Islet precursor cell (in vitro differentiated cells): ENCODE results near the gene SELPLG.
"Not testable (repeated sequence)": the region's sequence is repeated elsewhere in the genome, so short reads cannot be mapped to it uniquely, and the experiment has no call there.

Experiments used
- DNase-seq: peaks from one replicate; pipeline ENCODE4 v3.0.0-alpha.2; 2018

SELPLG gene

GRCh38 chr12:108602976-108603704 is 30.6 kb downstream of the SELPLG start:
- DNase-seq: no peak

GRCh38 chr12:108602209-108602705 is 31.4 kb downstream of the SELPLG start:
- no peak for DNase-seq

- no peak for DNase-seq
Measured at GRCh38 chr12:108600702-108601007, 33.0 kb downstream of the SELPLG start.

GRCh38 chr12:108599948-108600701 is 33.6 kb downstream of the SELPLG start:
- no peak for DNase-seq

GRCh38 chr12:108599541-108599940 is 34.2 kb downstream of the SELPLG start:
- DNase-seq: no peak

- no peak for DNase-seq
Measured at GRCh38 chr12:108598553-108599250, 35.0 kb downstream of the SELPLG start.

GRCh38 chr12:108597559-108598471 is 35.9 kb downstream of the SELPLG start, which contains the start of gene TMEM119:
Gene TMEM119, minus strand, starts transcription at chr12:108598084. Its CDS starts 5,701 bp downstream, at chr12:108592383.
- DNase-seq: no peak

GRCh38 chr12:108596854-108597558 is 36.7 kb downstream of the SELPLG start:
- no peak for DNase-seq

GRCh38 chr12:108595711-108596647 is 37.7 kb downstream of the SELPLG start:
- no peak for DNase-seq

- no peak for DNase-seq
Measured at GRCh38 chr12:108594960-108595710, 38.6 kb downstream of the SELPLG start.

GRCh38 chr12:108594323-108594903 is 39.3 kb downstream of the SELPLG start:
- DNase-seq: no peak

- no peak for DNase-seq
Measured at GRCh38 chr12:108592033-108592909, 41.4 kb downstream of the SELPLG start.

GRCh38 chr12:108591267-108591980 is 42.3 kb downstream of the SELPLG start:
- no peak for DNase-seq

GRCh38 chr12:108590463-108590862 is 43.2 kb downstream of the SELPLG start:
- not testable (repeated sequence) for DNase-seq

- no peak for DNase-seq
Measured at GRCh38 chr12:108589840-108590229, 43.9 kb downstream of the SELPLG start.

- no peak for DNase-seq
Measured at GRCh38 chr12:108589028-108589839, 44.5 kb downstream of the SELPLG start.

GRCh38 chr12:108587826-108588225 is 45.9 kb downstream of the SELPLG start:
- no peak for DNase-seq
